ENCODE data around the gene ZPBP2. TPM values are rescaled to one million over a fixed set of nuclear protein-coding genes. Genes with fewer than 3 reads are reported as not detected.
"Not testable (repeated sequence)": the region's sequence is repeated elsewhere in the genome, so short reads cannot be mapped to it uniquely, and the experiment has no call there.

ZPBP2 gene
- total RNA-seq, 1 donor: not detected

DNA sequence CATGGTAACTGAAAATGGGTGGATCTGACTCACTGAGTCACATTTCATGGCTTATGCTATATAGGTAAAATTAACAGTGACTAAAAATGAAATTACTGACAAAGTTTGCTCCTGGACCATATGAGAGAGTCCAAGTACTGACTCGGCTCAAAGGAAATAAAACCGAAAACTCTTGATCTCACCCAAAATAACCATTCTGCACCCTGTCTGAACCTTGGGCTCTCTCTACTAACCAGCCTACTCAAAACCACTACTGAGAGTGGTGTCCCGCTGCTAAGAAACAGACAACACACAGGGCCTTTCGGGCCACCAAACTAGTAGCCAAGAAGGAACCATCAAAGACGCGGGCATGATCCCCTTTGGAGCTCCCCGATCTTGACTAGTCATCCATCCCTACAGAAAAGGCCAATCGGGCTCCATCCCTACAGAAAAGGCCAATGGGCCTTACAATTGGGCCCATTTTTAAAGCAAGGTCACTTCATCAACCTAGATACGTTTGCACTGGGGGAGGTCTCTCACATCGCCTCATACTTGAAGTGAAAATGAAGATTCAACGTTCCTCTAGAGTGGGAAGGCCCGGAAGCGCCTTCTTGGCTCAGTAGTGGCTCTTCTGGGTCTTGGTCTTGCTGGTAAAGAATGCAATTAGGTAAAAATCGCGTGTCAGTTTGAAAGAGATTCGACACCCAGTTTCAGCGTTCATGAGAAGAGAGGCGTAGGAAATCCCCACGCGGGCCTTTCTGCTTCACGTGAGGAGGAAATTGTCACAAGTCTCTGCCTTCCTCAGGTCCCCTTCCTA lies 720 bp upstream of the ZPBP2 start:
- no peak overlapping the region for H3K4me3 ChIP-seq (ENCODE audit: low read depth, low read length)
- no peak for DNase-seq (ENCODE audit: low read depth)
- no peak for TF ChIP-seq CTCF (IDR thresholded peaks at IDR 0.05; ENCODE audit: insufficient read depth, low read length)

DNA sequence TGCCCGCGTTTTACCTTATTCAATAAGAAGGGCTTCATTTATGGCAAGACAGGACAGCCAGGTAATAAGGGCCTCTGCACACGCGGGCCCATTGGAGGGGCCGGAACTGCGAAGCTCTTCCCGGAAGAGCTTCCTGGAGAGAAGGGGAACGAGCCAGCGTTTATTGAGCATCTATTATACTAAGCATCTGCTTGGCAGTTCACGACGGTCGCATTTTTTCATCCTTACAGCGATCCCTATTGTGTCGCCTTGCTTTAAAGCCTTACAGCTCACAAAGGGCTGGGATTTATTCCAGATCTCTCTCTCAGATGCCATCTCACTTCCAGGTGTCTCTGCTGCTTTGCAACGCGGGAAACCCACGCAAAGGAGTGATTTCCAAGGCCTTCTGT lies 546 bp downstream of the ZPBP2 start:
- TF ChIP-seq CTCF (IDR thresholded peaks at IDR 0.05; ENCODE audit: insufficient read depth, low read length): no peak
- no peak for DNase-seq (ENCODE audit: low read depth)

GRCh38 chr17:39870776-39871175 lies 2.8 kb downstream of the ZPBP2 start:
- no peak for DNase-seq (ENCODE audit: low read depth)
- no peak for TF ChIP-seq CTCF (IDR thresholded peaks at IDR 0.05; ENCODE audit: insufficient read depth, low read length)
- no peak overlapping the region for H3K4me3 ChIP-seq (ENCODE audit: low read depth, low read length)

More for the DNA sequence above, 546 bp downstream of the ZPBP2 start:
- no peak overlapping the region for H3K4me3 ChIP-seq (ENCODE audit: low read depth, low read length)

GRCh38 chr17:39871801-39872200 lies 3.8 kb downstream of the ZPBP2 start:
- no peak for DNase-seq (ENCODE audit: low read depth)
- no peak for TF ChIP-seq CTCF (IDR thresholded peaks at IDR 0.05; ENCODE audit: insufficient read depth, low read length)
- H3K4me3 ChIP-seq (ENCODE audit: low read depth, low read length): no peak overlapping the region

- no peak for DNase-seq (ENCODE audit: low read depth)
- H3K4me3 ChIP-seq (ENCODE audit: low read depth, low read length): no peak overlapping the region
- TF ChIP-seq CTCF (IDR thresholded peaks at IDR 0.05; ENCODE audit: insufficient read depth, low read length): no peak
These were observed 4.7 kb downstream of the ZPBP2 start for GRCh38 chr17:39872751-39873150.

DNA sequence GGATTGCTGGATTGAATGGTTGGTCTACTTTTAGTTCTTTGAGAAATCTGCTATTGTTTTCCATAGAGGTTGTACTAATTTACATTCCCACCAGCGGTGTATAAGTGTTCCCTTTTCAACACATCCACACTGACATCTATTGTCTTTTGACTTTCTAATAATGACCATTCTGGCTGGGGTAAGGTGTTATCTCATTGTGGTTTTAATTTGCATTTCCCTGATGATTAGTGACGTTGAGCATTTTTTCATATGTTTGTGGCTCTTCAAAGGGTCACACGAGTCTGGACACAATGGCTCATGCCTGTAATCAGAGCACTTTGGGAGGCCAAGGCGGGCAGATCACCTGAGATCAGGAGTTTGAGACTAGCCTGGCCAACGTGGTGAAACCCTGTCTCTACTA lies 18.1 kb downstream of the ZPBP2 start:
- not testable (repeated sequence) for H3K4me3 ChIP-seq (ENCODE audit: low read depth, low read length); DNase-seq (ENCODE audit: low read depth)

GRCh38 chr17:39887078-39887477 lies 19.1 kb downstream of the ZPBP2 start:
- DNase-seq (ENCODE audit: low read depth): no peak
- H3K4me3 ChIP-seq (ENCODE audit: low read depth, low read length): no peak overlapping the region
- TF ChIP-seq CTCF (IDR thresholded peaks at IDR 0.05; ENCODE audit: insufficient read depth, low read length): no peak
